ENCODE data around the gene ACIN1.

Gene ACIN1

DNA sequence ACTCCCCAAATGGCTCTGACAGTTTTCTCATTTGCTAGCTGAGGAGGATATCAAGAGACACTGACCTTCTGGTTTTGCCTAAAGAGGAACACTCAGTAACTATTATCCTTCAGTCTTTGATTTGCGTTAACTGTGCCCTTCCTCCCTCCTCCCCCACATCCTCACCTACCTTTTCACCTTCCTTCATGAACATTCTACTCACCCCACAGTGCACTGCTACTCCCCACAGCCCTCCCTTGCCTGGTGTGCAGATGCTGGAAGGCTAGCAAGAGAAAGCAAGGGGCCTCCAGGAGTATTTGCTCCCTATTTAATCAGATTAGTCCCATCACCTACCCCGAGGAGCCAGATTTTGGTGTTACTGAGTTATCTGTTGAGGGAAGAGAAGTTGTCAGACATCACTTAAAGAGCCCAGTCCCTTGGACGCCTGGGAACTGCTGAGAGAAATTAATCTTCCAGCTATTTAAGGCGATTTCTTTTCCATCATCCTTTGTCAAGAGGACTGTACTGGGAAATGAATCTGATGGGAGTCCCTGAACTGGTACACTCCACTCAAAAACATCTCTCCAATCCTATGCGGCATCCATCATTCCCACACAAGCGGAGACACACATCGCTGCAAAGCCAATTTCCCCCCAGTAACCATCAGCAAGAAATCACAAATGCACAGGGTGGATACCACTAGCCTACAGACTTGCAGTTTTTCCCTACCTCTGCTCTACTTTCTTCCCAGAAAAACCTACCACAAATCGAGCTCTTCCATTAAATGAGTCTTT lies 71.7 kb downstream of the ACIN1 start:
- no peak for DNase-seq (ENCODE audit: low read depth)
- TF ChIP-seq, protein P1, sequence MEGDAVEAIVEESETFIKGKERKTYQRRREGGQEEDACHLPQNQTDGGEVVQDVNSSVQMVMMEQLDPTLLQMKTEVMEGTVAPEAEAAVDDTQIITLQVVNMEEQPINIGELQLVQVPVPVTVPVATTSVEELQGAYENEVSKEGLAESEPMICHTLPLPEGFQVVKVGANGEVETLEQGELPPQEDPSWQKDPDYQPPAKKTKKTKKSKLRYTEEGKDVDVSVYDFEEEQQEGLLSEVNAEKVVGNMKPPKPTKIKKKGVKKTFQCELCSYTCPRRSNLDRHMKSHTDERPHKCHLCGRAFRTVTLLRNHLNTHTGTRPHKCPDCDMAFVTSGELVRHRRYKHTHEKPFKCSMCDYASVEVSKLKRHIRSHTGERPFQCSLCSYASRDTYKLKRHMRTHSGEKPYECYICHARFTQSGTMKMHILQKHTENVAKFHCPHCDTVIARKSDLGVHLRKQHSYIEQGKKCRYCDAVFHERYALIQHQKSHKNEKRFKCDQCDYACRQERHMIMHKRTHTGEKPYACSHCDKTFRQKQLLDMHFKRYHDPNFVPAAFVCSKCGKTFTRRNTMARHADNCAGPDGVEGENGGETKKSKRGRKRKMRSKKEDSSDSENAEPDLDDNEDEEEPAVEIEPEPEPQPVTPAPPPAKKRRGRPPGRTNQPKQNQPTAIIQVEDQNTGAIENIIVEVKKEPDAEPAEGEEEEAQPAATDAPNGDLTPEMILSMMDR (IDR thresholded peaks at IDR 0.05; ENCODE audit: low read depth, low read length, missing control alignments) = no peak
- H3K4me3 ChIP-seq (ENCODE audit: low read depth, low read length) = no peak overlapping the region

GRCh38 chr14:23021889-23022442 lies 73.0 kb downstream of the ACIN1 start:
- TF ChIP-seq, protein P1 (IDR thresholded peaks at IDR 0.05; ENCODE audit: low read depth, low read length, missing control alignments) = no peak
- DNase-seq (ENCODE audit: low read depth) = no peak

DNA sequence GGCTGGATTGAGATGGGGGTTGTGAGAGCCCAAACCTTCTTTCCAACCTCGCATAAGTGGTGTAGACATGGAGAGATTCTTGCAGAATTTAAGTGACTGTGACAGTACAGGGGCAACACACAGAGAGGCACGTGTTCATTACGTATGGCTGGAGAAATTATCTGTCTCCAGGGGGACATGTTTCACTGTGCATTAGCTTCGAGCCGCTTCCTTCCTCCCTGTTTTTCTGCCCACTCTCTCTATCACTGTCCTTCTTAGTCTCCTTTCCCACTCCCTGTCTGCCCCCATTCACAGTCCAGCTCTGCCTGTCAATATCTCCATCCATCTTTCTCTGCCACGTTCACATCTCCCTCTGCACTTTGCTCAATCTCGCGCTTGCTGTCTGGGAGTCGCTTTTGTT lies 73.5 kb downstream of the ACIN1 start:
- TF ChIP-seq, protein P1 (IDR thresholded peaks at IDR 0.05; ENCODE audit: low read depth, low read length, missing control alignments) = no peak
- no peak overlapping the region for H3K4me3 ChIP-seq (ENCODE audit: low read depth, low read length)
- DNase-seq (ENCODE audit: low read depth) = no peak

More at GRCh38 chr14:23021889-23022442, 73.0 kb downstream of the ACIN1 start:
- H3K4me3 ChIP-seq (ENCODE audit: low read depth, low read length) = no peak overlapping the region

DNA sequence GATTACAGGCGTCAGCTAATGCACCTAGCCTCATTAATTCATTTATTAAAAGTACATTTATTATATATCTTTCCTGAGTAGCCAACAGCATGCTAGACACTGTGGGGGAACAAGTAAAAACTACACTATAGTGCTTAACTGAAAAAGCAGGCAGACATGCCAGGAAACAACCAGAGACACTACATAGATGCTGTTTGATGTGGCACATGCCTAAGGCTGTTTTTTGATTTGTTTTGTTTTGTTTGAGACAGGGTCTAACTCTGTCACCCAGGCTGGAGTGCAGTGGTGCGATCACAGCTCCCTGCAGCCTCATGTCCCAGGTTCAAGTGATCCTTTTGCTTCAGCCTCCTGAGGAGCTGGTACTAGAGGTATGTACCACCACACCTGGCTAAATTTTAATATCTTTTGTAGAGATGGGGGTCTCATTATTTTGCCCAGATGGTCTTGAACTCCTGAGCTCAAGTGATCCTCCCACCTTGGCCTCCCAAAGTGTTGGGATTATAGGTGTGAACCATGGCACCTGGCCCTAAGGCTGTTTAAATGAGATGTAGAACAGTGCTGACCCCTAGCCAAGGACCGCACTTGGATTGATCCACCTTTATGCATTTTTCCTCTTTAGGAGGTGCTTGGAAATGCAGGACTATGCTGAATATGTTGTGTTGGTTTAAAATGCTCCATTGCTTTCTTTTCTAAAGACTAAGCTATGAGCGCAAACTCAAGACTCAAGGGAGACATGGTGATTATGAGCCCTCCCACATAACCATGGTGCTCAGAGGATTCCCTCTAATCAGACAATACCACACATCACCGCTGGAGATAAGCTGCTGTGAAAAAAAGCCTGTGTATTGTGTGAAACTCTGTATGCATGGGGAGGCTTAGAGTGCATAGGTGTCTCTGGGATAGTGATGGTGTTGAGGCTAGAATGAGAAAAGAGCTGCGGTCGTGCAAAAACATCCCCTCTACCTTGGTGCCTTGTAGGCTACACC lies 74.5 kb downstream of the ACIN1 start:
- H3K4me3 ChIP-seq (ENCODE audit: low read depth, low read length) = no peak overlapping the region
- TF ChIP-seq, protein P1 (IDR thresholded peaks at IDR 0.05; ENCODE audit: low read depth, low read length, missing control alignments) = no peak
- no peak for DNase-seq (ENCODE audit: low read depth)

DNA sequence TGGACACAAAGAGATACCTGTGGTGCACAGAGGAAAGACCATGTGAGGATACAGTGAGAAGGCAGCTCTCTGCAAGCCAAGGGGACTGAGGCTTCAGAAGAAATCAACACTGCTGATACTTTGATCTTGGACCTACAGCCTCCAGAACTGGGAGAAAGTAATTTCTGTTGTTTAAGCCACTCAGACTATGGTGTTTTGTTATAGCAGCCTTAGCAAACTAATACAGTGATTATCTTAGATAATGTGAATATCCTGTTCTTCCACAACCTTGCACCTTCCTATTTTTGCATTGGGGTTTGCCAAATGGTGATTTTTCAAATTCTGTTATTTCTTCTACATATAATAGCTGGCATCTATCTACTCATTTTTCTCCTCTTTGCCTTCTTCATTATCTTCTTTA lies 76.8 kb downstream of the ACIN1 start:
- no peak for DNase-seq (ENCODE audit: low read depth)
- H3K4me3 ChIP-seq (ENCODE audit: low read depth, low read length) = no peak overlapping the region
- TF ChIP-seq, protein P1 (IDR thresholded peaks at IDR 0.05; ENCODE audit: low read depth, low read length, missing control alignments) = no peak

GRCh38 chr14:23017091-23017490 lies 77.8 kb downstream of the ACIN1 start:
- H3K4me3 ChIP-seq (ENCODE audit: low read depth, low read length) = no peak overlapping the region
- no peak for DNase-seq (ENCODE audit: low read depth)
- TF ChIP-seq, protein P1 (IDR thresholded peaks at IDR 0.05; ENCODE audit: low read depth, low read length, missing control alignments) = no peak

Measured in GM12864 (cell line).